LNCaP clone FGC (cell line): ENCODE measurements around the gene MFSD6.
A peak's percentile ranks its signal among the peaks of the same experiment; 100 is the strongest.

Experiments used
- DNase-seq: peaks from one replicate; pipeline ENCODE4 v3.0.0-alpha.2; 2011; ENCODE audit warnings: low read depth
- H3K4me3 ChIP-seq: 2 replicates; pipeline ENCODE4 v1.5.1; 2011; ENCODE audit warnings: mild to moderate bottlenecking, low read depth, low read length, control low read depth
- CTCF ChIP-seq: IDR thresholded peaks from 2 replicates; pipeline ENCODE4 v1.5.1; 2012; ENCODE audit warnings: mild to moderate bottlenecking; ENCODE audit not compliant: control insufficient read depth, insufficient read depth; ENCODE audit errors: extremely low read depth

MFSD6 gene

GRCh38 chr2:190469771-190470170 lies 61.6 kb downstream of the MFSD6 start:
- TF ChIP-seq CTCF: no peak
- DNase-seq: peak; percentile 93
- no peak overlapping the region for H3K4me3 ChIP-seq

GRCh38 chr2:190470256-190470826 lies 62.2 kb downstream of the MFSD6 start:
- no peak for TF ChIP-seq CTCF
- no peak for DNase-seq
- no peak overlapping the region for H3K4me3 ChIP-seq

- TF ChIP-seq CTCF: no peak
- DNase-seq: no peak
- no peak overlapping the region for H3K4me3 ChIP-seq
Observed at GRCh38 chr2:190477661-190478454, 69.7 kb downstream of the MFSD6 start.

- H3K4me3 ChIP-seq: no peak overlapping the region
- no peak for TF ChIP-seq CTCF
- DNase-seq: no peak
Observed at GRCh38 chr2:190478572-190479195, 70.5 kb downstream of the MFSD6 start.

- no peak overlapping the region for H3K4me3 ChIP-seq
- DNase-seq: no peak
- TF ChIP-seq CTCF: no peak
Observed at GRCh38 chr2:190481339-190481738, 73.2 kb downstream of the MFSD6 start.

GRCh38 chr2:190482451-190482850 lies 74.3 kb downstream of the MFSD6 start:
- no peak for DNase-seq
- TF ChIP-seq CTCF: no peak

More at GRCh38 chr2:190482451-190482850, 74.3 kb downstream of the MFSD6 start:
- no peak overlapping the region for H3K4me3 ChIP-seq
